Activated gamma-delta T cell (primary cell): ENCODE data around the gene OR5AC2.

Source experiments
- DNase-seq: peaks from one replicate; lab custom pipeline; 2025; lab: John Stamatoyannopoulos, UW
- total RNA-seq, 2 donors: gene quantifications; one replicate each; lab custom pipeline; 2026; lab: John Stamatoyannopoulos, UW

Gene OR5AC2, protein sequence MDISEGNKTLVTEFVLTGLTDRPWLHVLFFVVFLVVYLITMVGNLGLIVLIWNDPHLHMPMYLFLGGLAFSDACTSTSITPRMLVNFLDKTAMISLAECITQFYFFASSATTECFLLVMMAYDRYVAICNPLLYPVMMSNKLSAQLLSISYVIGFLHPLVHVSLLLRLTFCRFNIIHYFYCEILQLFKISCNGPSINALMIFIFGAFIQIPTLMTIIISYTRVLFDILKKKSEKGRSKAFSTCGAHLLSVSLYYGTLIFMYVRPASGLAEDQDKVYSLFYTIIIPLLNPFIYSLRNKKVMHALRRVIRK
- 0 reads per million in 2 donors for total RNA-seq

DNA sequence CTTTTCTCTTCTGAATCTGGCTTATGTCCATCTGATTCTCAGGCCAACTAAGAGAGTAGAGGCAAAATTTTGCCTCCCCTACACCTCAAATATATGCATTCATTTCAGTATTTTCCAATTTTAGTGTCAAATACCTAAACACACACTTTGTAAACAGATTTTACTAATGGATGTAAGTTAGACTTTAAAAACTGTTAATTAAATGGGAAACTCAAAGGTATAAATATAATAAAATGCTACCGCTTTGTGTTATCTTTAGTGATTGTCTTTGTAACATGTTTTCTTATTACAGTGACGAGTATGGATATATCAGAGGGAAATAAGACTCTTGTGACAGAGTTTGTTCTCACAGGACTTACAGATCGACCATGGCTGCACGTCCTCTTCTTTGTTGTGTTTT is at the start of gene OR5AC2:
Gene OR5AC2 (plus strand): TSS at position 301 of the 400 bp plus-strand sequence. CDS start 0 bp downstream, at position 301.
- DNase-seq: no peak

DNA sequence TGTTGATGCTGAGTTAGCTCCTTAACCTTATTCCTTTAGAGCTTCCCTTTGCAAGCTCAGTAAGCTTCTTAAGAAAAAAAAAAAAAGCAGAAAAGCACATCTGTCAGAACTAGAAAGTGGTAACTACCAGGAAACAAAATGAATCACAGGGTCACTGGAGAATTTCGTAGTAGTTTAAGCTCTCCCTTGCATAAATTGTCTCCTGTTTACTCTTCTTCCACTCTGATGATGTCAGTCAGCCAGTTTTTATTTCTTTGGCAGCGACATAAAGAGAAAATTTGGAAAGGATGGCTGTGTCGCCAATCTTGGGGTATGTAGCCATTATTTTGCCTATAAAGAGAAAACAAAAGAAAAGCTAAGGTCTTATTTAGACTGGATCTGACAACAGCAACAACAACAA is 48.7 kb upstream of the OR5AC2 start:
- no peak for DNase-seq

DNA sequence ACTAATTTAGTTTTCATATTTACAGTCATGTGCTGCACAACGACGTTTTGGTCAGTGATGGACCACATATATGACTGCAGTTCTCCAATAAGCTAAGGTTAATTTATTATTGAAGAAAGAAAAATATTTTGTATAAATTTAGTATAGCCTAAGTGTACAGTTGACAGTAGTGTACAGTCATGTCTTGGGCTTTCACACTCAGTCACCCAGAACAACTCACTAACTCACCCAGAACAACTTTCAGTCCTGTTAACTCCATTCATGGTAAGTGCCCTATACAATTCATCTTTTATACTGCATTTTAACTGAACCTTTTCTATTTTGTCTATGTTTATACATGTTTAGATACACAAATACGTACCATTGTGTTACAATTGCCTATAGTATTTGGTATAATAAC is 48.1 kb upstream of the OR5AC2 start:
- DNase-seq: no peak

DNA sequence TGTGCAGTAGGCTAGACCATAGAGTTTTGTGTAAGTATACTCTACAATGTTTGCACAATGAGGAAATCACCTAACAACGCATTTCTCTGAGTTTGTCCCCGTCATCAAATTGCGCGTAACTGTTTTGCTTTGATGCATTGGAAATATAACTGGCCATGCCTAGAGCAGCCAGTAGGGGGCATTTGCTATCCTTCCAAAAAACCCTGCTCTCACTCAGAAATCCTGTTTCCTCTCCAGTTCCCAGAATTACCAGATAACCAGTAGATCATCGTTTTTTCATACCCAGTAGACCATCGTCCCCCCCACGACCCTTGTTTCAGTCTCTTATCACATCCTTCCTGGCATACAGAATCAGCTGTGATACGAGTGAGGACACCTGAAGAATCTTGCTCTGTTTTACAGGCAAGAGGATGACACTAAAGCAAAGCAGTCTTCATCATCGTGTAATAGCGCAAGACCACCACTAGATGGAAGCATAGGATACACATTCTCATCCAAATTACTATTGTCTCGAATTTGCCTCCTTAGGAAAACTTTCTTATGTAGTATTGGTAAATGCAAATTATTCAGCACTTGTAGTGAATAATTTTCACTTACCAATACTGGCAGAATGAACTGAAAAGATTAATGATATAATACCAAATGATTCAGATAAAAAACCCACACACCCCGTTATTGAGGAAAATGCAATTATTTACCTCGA is 47.5 kb upstream of the OR5AC2 start:
- no peak for DNase-seq

DNA sequence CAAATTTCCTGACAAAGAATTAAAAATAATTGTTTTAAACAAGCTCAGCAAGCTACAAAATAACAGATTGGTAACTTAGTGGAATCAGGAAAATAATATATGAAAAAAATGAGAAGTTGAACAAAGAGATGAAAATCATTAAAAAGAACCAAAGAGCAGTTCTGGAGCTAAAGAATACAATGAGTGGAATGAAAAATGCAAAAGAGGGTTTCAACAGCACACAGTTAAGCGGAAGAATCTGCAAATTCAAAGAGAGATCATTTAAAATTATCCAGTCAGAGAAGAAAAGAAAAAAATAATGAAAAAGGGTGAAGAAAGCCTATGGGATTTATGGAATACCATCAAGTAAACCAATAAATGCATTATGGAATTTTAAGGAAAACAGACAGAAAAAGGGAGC is 45.6 kb upstream of the OR5AC2 start:
- DNase-seq: no peak

DNA sequence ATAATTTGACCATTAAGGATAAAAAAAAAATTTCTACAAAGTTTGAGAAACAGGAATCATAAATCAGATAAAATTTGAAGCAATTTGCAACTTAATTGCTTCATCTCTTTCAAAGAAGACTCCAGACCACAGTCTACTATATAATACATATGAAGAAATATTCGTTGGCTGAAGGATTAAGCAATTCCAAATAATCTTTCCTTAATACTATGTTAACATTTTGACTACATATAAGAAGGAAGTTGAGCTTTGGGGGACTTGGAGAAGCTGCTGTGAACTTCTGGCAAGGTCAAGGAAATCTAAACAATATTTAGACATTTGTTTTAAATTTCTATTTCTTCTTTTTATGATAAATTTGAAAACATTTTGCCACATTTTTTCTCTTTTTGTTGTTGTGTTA is 38.4 kb upstream of the OR5AC2 start:
- DNase-seq: no peak

DNA sequence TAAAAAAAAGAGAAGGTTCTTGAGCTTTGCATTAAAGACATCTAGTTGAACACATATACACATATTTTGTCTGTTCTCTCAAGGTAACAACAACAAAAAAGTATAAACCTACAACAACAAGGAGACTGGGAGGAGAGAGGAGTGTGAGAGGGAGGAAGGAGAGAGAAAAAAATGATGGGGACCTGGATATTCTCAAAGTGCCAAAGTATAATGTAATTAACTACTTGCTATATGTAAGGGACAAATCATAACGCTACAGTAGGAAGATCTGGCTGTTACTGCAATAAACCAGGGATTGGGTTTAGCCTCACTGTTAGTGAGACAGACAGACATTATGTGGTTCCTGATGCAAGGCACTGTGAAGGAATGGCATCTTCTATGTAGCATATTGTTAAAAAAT is 37.7 kb upstream of the OR5AC2 start:
- no peak for DNase-seq

DNA sequence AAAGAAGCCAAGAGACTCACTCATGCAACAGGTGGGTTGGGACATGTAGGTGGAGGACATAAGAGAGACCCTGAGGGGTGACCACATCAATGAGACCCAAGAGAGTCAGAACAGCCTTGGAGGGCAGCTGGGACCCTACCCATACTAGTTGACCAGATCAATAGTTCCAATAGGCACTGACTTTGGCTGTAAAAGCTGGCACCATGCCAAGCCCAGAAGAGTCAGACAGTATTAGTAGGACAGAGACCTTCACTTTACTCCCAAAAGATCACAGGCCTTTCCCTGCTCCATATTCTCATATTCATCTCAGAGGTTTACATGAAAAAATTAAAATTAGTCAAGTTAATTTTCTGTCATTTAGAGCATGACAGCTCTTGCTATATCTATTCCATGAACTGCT is 30.9 kb upstream of the OR5AC2 start:
- no peak for DNase-seq

DNA sequence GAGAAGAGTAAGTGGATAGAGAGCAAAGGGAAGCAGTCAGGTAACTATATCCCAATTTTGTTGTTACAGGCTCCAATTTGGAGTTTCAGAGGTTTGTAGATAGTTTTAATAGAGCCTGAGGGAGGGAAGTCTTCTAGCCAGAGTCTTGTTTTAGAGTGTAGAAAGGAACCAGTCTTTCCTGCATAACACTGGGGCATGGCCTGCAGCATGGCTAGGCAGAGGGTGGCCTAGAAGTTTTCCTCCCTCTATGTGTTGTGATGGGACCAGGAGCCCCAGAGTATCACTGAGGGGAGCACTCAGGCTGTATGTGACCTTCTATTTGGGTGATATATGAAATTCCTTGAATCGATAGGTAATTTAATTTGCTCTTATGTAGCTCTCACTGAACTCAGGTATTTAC is 29.3 kb upstream of the OR5AC2 start:
- DNase-seq: no peak

DNA sequence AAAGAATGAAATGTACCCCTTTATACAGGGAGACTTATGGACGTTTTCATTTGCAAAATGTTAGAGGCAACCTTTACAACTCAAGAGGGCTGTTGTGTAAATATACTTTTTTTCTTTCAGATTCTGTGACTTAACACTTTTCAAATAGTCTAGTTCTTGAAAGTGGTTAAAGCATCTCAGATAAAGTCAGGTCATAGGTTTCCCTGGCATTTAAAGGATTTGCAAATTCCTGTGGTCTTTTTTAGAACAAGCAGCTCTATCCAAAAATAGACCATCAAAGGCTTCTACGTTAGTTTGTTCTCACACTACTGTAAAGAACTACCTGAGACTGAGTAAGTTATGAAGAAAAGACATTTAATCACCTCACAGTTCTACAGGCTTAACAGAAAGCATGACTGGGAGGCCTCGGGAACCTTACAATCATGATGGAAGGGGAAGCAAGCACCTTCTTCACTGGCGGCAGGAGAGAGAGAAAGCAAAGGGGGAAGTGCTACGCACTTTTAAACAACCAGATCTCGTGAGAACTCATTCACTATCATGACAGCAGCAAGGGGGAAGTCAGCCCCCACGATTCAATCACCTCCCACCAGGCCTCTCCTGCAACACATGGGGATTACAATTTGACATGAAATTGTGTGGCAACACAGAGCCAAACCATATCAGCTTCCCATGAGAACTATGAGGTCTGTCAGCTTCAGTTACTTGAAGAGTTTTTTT is 28.6 kb upstream of the OR5AC2 start:
- no peak for DNase-seq

DNA sequence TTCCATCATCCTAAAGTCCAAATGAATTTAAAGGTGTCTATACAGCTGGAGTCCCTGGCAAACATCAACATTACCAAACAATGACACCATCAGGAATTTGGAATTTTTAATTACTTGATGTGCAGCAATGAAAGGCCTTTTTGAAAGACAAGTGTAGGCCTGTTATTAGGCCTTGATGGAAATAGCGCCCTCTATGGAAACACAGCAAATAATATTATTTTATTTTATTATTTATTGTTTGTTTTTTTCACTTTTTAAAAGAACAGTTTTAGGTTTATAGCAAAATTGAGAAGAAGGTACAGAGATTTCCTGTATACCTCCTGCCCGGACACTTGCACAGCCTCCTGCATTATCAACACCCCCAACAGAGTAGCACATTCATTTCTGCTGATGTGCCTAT is 18.1 kb upstream of the OR5AC2 start:
- no peak for DNase-seq

DNA sequence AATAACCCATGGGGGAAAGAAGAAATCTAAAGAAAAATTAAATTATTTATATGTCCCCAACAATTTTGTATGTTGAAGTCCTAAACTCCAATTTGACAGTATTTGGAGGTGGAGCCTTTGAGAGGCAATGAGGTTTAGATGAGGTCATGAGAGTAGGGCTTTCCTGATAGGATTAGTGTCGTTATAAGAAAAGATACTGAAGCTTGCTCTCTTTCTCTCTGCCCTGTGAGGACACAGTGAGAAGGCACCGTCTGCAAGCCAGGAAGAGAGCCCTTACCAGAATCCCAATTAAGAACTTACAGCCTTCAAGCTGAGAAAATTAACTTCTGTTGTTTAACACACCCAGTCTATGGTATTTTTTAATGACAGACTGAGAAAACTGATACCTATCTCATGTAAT is 16.1 kb upstream of the OR5AC2 start:
- DNase-seq: no peak

DNA sequence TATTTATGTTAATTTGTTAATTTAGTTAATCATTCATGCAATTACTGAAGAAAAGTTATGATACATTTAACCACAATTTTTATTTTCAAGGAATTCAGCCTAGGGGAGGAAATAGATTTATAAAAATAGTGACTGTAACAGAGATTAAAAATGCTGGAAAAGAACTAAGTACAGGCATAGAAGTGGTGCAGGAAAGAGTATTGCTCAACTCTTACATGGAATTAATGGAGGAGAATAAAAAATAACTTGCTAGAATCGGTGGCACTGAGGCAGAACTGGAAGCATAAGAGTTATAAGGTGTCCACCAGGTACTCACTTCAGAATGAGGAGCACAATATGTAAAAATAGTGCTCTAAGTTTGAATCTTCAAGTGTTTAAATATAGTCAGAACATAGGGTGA is 13.5 kb upstream of the OR5AC2 start:
- DNase-seq: no peak

DNA sequence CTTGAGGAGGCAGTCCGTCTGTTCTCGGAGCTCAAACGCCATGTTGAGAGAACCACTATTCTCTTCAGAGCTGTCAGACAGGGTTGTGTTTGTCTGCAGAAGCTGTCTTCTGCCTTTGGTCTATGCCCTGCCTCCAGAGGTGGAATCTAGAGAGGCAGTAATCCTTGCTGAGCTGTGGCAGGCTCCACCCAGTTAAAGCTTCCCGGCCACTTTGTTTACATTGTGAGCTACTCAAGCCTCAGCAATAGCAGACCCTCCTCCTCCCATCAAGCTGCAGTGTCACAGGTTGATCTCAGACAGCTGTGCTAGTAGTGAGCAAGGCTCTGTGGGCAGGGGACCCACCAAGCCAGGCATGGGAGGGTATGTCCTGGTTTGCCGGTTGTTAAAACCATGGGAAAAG is 8.9 kb downstream of the OR5AC2 start:
- DNase-seq: no peak

DNA sequence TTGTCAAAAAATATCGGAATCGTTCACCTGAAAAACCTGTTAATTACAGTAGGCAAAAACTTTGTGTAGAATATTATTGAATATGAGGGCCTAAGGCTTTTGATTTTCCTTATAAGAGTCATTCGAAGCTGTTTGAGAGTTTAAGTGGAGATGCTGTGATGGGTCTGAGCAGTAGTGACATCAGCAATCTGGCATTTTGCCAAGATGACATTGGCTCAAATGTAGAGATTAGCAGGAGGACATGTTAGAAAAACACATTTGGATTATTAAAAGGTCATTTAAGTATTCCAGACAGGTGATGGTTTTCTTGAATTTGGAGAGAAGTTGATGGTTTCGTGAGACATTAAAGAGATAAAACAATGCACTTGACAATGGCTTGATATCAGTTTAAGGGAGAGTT is 12.9 kb downstream of the OR5AC2 start:
- no peak for DNase-seq

DNA sequence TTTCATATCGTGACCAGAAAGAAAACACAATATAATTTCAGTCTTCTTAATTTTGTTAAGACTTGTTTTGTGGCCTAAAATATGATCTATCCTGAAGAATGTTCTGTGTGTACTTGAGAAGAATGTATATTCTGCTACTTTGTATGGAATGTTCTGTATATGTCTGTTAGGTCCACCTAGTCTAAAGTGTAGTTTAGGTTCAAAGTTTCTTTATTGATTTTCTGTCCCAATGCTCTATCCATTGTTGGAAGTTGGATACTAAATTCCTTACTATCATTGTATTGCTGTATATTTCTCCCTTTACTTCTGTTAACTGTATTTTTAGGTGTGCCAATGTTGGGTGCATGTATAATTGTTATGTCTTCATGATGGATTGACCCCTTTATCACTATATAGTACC is 21.2 kb downstream of the OR5AC2 start:
- no peak for DNase-seq

DNA sequence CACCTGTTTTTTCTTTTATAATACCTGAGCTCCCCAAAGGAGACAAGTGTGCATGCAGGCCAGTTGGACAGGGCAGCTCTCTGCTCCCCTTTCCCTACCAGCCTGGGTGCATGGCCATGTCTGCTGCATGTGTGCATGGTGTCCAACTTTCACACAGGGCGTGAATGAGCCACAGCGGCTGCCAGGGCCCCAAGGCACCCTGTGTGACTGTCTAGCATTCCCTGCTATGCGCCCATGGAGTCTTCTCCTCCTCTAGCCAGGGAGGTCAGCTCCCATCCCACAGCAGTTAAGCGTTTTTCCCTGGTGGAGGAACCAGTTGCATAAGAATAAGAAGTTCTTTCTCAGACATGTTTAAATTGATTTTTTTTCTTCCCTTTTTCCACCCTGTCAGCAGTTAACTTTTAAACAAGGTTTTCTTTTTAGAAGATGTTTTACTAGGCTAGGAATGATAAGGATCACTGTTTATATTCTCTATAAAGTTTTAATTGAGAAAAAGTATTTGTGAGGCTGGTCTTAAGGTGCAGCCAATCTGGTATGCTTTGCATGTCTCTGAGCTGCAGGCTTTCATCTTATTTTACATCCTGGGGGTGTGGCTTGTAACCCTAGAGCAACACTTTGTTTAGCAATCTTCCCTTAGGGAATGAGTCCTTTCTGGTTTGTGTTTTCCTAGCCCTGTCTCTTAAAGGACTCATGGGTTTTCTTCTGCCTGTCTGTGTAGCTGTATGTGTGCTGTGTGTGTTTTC is 23.0 kb downstream of the OR5AC2 start:
- DNase-seq: no peak

DNA sequence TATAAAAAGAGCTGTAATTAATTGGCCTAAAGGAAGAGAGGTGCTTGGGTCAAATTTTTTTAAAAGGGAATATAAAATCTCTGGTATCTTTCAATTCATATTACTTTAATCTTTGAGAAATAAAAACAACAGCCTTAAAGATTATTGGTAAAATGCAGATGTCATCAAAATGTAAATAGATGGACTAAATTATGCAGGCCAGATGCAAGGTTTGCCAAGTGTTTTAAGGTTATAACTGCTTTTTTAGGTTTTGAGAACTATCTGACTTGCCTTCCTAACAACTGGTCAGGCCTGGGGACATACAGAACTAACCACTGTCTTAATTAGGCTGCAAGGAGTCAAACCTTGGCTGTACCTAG is 23.6 kb downstream of the OR5AC2 start:
- DNase-seq: no peak

DNA sequence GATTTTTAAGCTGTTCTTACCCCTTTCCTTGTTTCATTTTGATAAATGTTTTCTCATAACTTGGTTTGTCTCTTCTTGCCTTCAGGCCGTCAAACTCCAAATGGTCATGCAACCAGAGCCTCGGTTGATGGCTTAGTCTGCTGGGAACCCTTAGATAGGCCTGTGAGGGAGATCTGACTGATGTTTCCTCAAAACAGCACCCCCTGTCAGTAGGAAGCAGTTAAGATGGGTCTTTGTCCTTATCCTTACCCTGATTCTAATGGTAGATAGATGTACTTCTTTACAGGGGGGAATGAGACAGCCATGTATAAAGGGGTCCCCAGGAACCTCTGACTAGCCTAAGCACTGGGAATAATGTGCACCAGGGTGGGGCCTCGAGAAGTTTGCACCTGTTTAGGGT is 27.3 kb downstream of the OR5AC2 start:
- DNase-seq: no peak

DNA sequence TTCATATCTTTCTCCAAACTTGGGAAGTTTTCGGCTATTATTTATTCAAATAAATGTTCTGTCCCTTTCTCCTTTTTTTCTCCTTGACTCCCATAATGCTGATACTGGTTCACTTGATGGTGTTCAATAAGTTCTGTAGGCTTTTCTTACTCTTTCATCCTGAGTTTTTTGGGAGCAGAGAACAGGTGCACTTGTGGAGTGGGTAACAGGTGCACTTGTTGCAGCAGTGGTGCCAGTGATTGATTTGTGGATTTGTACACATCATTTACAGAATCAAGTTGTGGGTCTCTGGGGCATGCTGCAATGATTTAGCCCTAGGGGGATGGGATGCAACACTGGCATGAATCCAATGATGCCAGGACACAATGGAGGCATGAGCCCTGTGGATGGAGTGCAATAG is 28.7 kb downstream of the OR5AC2 start:
- DNase-seq: no peak

DNA sequence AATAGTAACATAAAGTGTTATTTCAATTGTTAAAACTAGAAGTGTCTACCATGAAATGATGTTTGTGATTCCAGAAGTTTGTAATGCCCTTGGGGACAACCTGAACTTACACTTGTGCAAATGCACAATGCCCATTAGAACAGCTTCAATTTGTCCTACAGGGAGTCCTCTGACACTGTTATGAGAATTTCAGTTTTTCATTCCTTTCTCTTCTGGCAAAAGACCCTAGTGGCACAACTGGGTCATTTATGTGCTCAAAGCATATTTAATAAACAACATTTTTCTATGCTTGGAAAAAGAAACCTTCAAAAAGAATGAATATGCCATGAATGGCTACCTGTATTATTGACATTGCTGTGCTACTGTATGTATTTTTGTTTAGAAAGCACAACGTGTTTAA is 43.4 kb downstream of the OR5AC2 start, which contains the start of gene OR5H1:
Gene OR5H1 (plus strand): TSS at position 301 of the 400 bp plus-strand sequence. CDS start 1,977 bp downstream, outside the sequence.
- no peak for DNase-seq

DNA sequence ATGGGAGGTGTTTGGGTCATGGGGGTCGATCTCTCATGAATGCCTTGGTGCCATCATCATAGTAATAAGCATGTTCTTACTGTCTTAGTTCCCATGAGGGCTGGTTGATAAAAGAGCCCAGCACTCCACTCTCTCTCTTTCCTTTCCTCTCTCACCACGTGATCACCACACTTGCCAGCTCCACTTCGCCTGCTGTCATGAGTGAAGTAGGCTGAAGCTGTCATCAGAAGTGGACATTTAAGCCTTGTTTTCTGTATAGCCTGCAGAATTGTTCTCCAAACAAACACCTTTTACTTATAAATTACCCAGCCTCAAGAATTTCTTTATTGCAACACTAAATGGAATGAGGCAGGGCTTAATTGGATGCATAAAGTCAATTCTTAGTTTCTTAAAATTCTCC is 49.7 kb downstream of the OR5AC2 start:
- no peak for DNase-seq
